Endothelial cell of umbilical vein (primary cell): ENCODE results near the gene AIF1L. TPM values are rescaled to one million over a fixed set of nuclear protein-coding genes. Genes with fewer than 3 reads are reported as not detected.

Experiments
- BruUV-seq: library from RNA; stranded (reverse); fragments of 400-500 nt; replicated peaks from 2 replicates; lab custom pipeline; 2021; lab: Mats Ljungman, UMichigan
- CTCF ChIA-PET: fragments of 300-600, 350-600 bp; sonication (Branson Sonifier 250); formaldehyde crosslinking; loops from one replicate; lab custom pipeline; 2021; ENCODE audit warnings: antibody characterized with exemption, inconsistent platforms; lab: Charles Lee
- POLR2A ChIA-PET: fragments of 300-600, 350-600 bp; sonication (Branson Sonifier 250); formaldehyde crosslinking; loops from one replicate; lab custom pipeline; 2021; ENCODE audit warnings: antibody characterized with exemption, inconsistent platforms; lab: Charles Lee
- DNase-seq: peaks from one replicate; pipeline ENCODE4 v3.0.0-alpha.2; 2011; ENCODE audit warnings: low read depth, low spot score
- FAIRE-seq: peaks from 2 replicates; lab custom pipeline; 2011; peaks lifted over from hg19 to GRCh38; lab: Jason Lieb, UNC
- H2AFZ ChIP-seq: 2 replicates; pipeline ENCODE4 v1.6.0; 2012; ENCODE audit warnings: low read depth, low read length, control low read depth, inconsistent platforms
- H3K27ac ChIP-seq: 2 replicates; pipeline ENCODE4 v1.5.1; 2011; ENCODE audit warnings: low read depth, mild to moderate bottlenecking, control low read depth, low read length, moderate library complexity; ENCODE audit not compliant: insufficient read depth
- H3K27me3 ChIP-seq, 2 experiments: 2 replicates each; pipeline versions ENCODE4 v1.6.0 to v1.6.1; 2011; ENCODE audit warnings: low read length in 2 of 2, mixed read lengths in 1 of 2; ENCODE audit not compliant: control insufficient read depth in 2 of 2, insufficient read depth in 2 of 2
- H3K36me3 ChIP-seq, 2 experiments: 2 replicates in 1 of 2; 3 replicates in 1 of 2; pipeline ENCODE4 v1.5.1; 2011; ENCODE audit warnings: low read length in 2 of 2, mild to moderate bottlenecking in 1 of 2, moderate library complexity in 1 of 2; ENCODE audit not compliant: control insufficient read depth in 2 of 2, insufficient read depth in 2 of 2; ENCODE audit errors: extremely low read depth in 1 of 2
- H3K4me1 ChIP-seq: 3 replicates; pipeline ENCODE4 v1.5.1; 2011; ENCODE audit warnings: mild to moderate bottlenecking, low read length; ENCODE audit not compliant: control insufficient read depth, insufficient read depth; ENCODE audit errors: extremely low read depth
- H3K4me2 ChIP-seq: 2 replicates; pipeline ENCODE4 v1.6.1; 2011; ENCODE audit warnings: low read length, control low read depth, mixed read lengths; ENCODE audit not compliant: insufficient read depth
- H3K4me3 ChIP-seq, 3 experiments: fragments of 200-600 bp in 1 of 3; sonication (generic), shearing (Covaris generic) in 1 of 3; replicated peaks in 1 of 3; 2 replicates each; pipeline ENCODE4 v1.5.1; 2011 to 2016; ENCODE audit warnings: control low read depth in 3 of 3, low read length in 3 of 3, mild to moderate bottlenecking in 2 of 3, inconsistent platforms in 1 of 3, low read depth in 1 of 3, moderate library complexity in 1 of 3; ENCODE audit not compliant: insufficient read depth in 1 of 3
- H3K79me2 ChIP-seq: 2 replicates; pipeline ENCODE4 v1.6.0; 2012; ENCODE audit warnings: low read length, inconsistent platforms; ENCODE audit not compliant: control insufficient read depth, insufficient read depth
- H3K9ac ChIP-seq: replicated peaks from 2 replicates; pipeline ENCODE3; 2011; ENCODE audit warnings: low read length, control low read depth; ENCODE audit not compliant: insufficient read depth; ENCODE audit errors: extremely low read depth
- H3K9me1 ChIP-seq: replicated peaks from 3 replicates; pipeline ENCODE4 v1.6.0; 2011; ENCODE audit warnings: mild to moderate bottlenecking, low read length; ENCODE audit not compliant: control insufficient read depth, insufficient read depth; ENCODE audit errors: extremely low read depth
- H3K9me3 ChIP-seq: replicated peaks from 2 replicates; pipeline ENCODE4 v1.5.1; 2012; ENCODE audit warnings: low read length, inconsistent platforms; ENCODE audit not compliant: control insufficient read depth, insufficient read depth
- H4K20me1 ChIP-seq: replicated peaks from 2 replicates; pipeline ENCODE3; 2011; ENCODE audit warnings: mild to moderate bottlenecking, low read length; ENCODE audit not compliant: control insufficient read depth, insufficient read depth; ENCODE audit errors: extremely low read depth
- EZH2 ChIP-seq: IDR thresholded peaks from 2 replicates; pipeline ENCODE4 v1.6.1; 2012; ENCODE audit warnings: borderline replicate concordance, low read depth, mild to moderate bottlenecking, moderate library complexity, low read length, inconsistent platforms; ENCODE audit not compliant: severe bottlenecking
- FOS ChIP-seq: IDR thresholded peaks from 2 replicates; pipeline ENCODE4 v1.6.1; 2011; ENCODE audit warnings: mild to moderate bottlenecking, low read length, moderate library complexity, borderline replicate concordance; ENCODE audit not compliant: insufficient read depth
- GATA2 ChIP-seq: IDR thresholded peaks from 2 replicates; pipeline ENCODE4 v1.7.0; 2011; ENCODE audit warnings: low read depth, mild to moderate bottlenecking, moderate library complexity, mixed read lengths, low read length; ENCODE audit not compliant: insufficient read length, insufficient read depth
- JUN ChIP-seq: IDR thresholded peaks from 2 replicates; pipeline ENCODE4 v1.6.1; 2011; ENCODE audit warnings: borderline replicate concordance, low read depth; ENCODE audit not compliant: insufficient read length, insufficient read depth
- MAX ChIP-seq: IDR thresholded peaks from 2 replicates; pipeline ENCODE4 v1.6.1; 2011; ENCODE audit not compliant: insufficient read depth, insufficient read length
- MYC ChIP-seq: IDR thresholded peaks from one replicate; pipeline ENCODE4 v1.6.1; 2011; ENCODE audit warnings: mild to moderate bottlenecking, low read depth, low read length
- POLR2A ChIP-seq: IDR thresholded peaks from 2 replicates; pipeline ENCODE4 v1.6.1; 2012; ENCODE audit warnings: low read depth, mild to moderate bottlenecking, control low read depth, low read length
- POLR2AphosphoS5 ChIP-seq: IDR thresholded peaks from 2 replicates; pipeline ENCODE4 v1.6.1; 2012; ENCODE audit warnings: low read depth, mild to moderate bottlenecking, control low read depth, low read length, moderate library complexity; ENCODE audit not compliant: insufficient read depth
- dilution Hi-C: fragments of 300-500 bp; cut with MboI; formaldehyde crosslinking; loops from one replicate; pipeline ENCODE4 v1.15.0; 2019; ENCODE audit warnings: low sequenced_read_pairs; ENCODE audit not compliant: extremely low pct_ligation_motif_present
- intact Hi-C: fragments of 100-400 bp; cut with micrococcal nuclease; formaldehyde crosslinking; loops from one replicate; pipeline ENCODE4 v1.10.0; 2022
- polyA plus RNA-seq, 4 experiments: library from polyadenylated mRNA; depleted of rRNA in 3 of 4; stranded (reverse) in 3 of 4; unstranded in 1 of 4; fragments of >200 nt; gene quantifications; 2 replicates each; pipeline versions ENCODE4 v1.2.1 to v1.2.3, GENCODE V29; 2011 to 2012; ENCODE audit warnings: missing spikeins in 1 of 4
- total RNA-seq: library from RNA; stranded (reverse); gene quantifications from 2 replicates; pipeline ENCODE4 v1.2.3, GENCODE V29; 2021

AIF1L gene
- total and polyA plus RNA-seq, 2 donors (not counting 3 experiments of a cell fraction or from before 2014, with no cell fraction given) = 17.8 to 39.7 TPM

DNA sequence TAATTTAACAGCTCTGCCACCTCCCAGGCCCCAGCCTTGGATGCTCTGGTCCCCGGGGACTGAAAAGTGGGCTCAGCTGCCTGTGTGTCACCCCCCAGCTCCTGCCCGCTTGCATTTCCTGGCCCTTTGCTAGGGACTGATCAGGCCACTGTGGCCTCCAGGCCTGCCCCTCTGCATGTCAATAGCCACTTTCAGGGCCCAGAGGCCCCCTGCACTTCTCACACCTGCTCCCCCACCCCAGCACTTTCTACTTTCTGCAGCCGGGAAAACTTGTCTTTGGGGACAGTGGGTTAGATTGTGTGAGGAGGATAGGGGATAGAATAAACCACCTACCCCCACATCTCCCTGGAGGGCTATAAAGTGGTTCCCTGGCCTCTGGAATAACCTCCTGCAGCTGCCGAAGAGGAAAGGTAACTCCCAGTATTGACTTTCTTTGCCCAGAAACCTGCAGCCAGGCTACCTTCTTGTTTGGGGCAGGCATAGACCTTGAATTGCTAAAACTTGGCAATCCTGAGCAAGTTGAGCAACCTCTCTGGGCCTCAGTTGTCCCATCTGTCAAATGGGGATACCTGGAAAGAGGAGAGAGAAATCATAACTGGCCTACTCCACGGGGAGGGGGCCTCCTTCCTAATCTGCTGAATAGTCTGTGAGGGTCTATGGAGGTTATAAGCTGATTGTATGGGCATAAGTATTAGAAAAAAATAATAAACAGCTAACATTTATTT, 7.8 kb downstream of the AIF1L start:
- peaks cover 2% of the 10 kb centered on the region for H3K4me1 ChIP-seq
- TF ChIP-seq JUN (no peak), MAX (no peak), POLR2AphosphoS5 (no peak), MYC (no peak), GATA2 (no peak)
- dilution Hi-C loops (no loop called here), intact Hi-C loops (no loop called here)
- FAIRE-seq (no peak), DNase-seq (no peak)
- H3K79me2 ChIP-seq = no peaks in the 10 kb centered on the region
- H3K4me3 ChIP-seq = no peak overlapping the region
- no peaks in the 10 kb centered on the region for H3K9me1 ChIP-seq
- BruUV-seq = no TSS peak
- no peak overlapping the region for H3K9ac ChIP-seq
- ChIA-PET CTCF (interaction anchor here (2.7 kb wide), 1 partner anchor 7 kb away, joined by 8 read pairs; the partner anchor contains the start of gene AIF1L), POLR2A (no interaction called here)
- H2AFZ ChIP-seq = no peak overlapping the region
- no peaks in the 10 kb centered on the region for H3K9me3 ChIP-seq
- H3K4me2 ChIP-seq = no peak overlapping the region
- H3K27ac ChIP-seq = no peak overlapping the region
- H3K36me3 ChIP-seq = no peaks in the 10 kb centered on the region
- no peaks in the 10 kb centered on the region for H4K20me1 ChIP-seq
- H3K27me3 ChIP-seq = no peaks in the 10 kb centered on the region

DNA sequence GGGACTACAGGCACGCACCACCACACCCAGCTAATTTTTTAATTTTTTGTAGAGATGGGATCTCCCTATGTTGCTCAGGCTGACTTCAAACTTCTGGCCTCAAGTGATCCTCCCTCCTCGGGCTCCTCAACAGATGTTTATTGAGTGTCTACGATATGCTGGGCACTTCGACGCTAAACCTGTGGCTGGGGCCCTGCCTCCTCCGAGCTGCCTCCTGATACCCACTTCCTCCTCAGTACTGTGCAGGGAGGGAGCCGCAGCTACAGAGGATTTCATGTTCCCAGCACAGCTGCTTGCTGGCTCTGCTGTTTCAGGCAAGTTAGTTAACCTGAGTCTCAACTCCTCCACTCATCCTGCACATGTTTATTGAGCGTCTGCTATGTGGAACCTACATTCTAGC, 9.6 kb downstream of the AIF1L start:
- no peak for TF ChIP-seq POLR2AphosphoS5
- TF ChIP-seq JUN = no peak
- no peak for TF ChIP-seq POLR2A
- no peak for TF ChIP-seq FOS
- TF ChIP-seq MYC = no peak
- no peak for TF ChIP-seq EZH2
- intact Hi-C loops = no loop called here
- dilution Hi-C loops = no loop called here
- H3K4me2 ChIP-seq = no peak overlapping the region
- no peak overlapping the region for H3K27ac ChIP-seq
- FAIRE-seq (no peak), DNase-seq (no peak)
- H4K20me1 ChIP-seq = no peaks in the 10 kb centered on the region
- H3K36me3 ChIP-seq = no peaks in the 10 kb centered on the region
- no peaks in the 10 kb centered on the region for H3K79me2 ChIP-seq
- H2AFZ ChIP-seq = no peak overlapping the region
- H3K4me3 ChIP-seq = no peak overlapping the region
- H3K9me3 ChIP-seq = no peaks in the 10 kb centered on the region
- H3K27me3 ChIP-seq = no peaks in the 10 kb centered on the region
- no peak overlapping the region for H3K9ac ChIP-seq
- no TSS peak for BruUV-seq
- no peaks in the 10 kb centered on the region for H3K9me1 ChIP-seq
- ChIA-PET POLR2A (no interaction called here), CTCF (interaction anchor here (1.4 to 2.7 kb wide), 2 partner anchors 9 to 23 kb away, joined by 4 to 8 read pairs; partner anchors contain the start of gene AIF1L)
- H3K4me1 ChIP-seq = peaks cover 2% of the 10 kb centered on the region
